ENCODE measurements around the gene CYP2W1. TPM values are rescaled to one million over a fixed set of nuclear protein-coding genes. Genes with fewer than 3 reads are reported as not detected.
"Not testable (repeated sequence)": the region's sequence is repeated elsewhere in the genome, so short reads cannot be mapped to it uniquely, and the experiment has no call there.

Gene CYP2W1
- total RNA-seq, 4 donors from 2014 or later = 5.7 to 18.6 (median 12.1) TPM

DNA sequence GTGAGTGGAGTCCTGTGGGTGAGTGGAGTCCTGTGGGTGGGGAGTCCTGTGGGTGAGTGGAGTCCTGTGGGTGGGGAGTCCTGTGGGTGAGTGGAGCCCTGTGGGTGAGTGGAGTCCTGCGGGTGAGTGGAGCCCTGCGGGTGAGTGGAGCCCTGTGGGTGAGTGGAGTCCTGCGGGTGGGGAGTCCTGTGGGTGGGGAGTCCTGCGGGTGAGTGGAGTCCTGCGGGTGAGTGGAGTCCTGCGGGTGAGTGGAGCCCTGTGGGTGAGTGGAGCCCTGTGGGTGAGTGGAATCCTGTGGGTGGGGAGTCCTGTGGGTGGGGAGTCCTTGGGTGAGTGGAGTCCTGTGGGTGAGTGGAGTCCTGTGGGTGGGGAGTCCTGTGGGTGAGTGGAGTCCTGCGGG, 19.5 kb downstream of the CYP2W1 start:
- H3K9me3 ChIP-seq; H3K4me3 ChIP-seq; H3K27me3 ChIP-seq; DNase-seq (ENCODE audit: low spot score in 2 of 2); H3K27ac ChIP-seq: not testable (repeated sequence)
- WGBS, 2 donors = 71 to 77% methylated on average over 6 to 7 of the region's 7 CpGs
- peaks cover 0 to 37% (median 8%) of the 10 kb centered on the region in 4 donors for H3K4me1 ChIP-seq
- peaks cover 0 to 45% (median 0%) of the 10 kb centered on the region in 3 donors for H3K36me3 ChIP-seq

DNA sequence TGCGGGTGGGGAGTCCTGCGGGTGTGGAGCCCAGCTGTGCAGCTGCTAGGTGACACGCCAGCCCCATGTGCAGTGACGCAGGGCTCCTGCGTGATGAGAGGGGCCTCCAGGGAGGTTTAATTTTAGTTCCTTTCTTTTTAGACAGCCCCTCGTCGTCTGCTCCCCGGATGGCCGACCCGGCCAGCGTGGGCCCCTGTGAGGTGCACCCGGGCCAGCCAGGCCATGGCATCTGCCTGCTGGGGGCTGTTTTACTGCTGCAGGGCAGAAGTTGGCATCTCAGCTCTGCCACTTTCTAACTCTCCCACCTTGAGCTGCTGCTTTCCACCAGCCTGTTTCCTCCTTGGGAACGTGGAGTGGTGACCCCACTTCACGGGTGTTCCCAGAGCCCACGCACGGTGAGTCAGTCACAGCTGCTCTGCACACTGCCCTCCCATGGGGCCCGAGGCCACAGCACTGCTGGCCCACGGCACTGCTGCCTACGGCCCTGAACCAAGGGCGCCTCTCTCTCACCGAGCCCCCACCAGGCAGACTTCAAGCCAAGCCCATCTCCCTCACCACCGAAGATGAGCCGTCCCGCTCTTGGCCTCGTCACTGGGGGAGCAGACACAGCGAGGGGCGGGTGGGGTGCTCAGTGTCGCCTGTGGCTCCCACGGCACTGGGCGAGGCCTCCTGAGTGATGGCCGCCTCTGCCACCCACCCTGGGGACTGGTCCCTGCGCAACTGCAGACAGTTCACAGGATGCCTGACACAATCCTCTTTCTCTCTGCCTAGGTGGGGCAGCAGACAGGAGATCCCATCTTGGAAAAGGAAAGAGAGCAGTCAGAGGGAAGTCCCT, 21.3 kb downstream of the CYP2W1 start:
- TF ChIP-seq EP300 (IDR thresholded peaks at IDR 0.05) (no peak), POLR2A (IDR thresholded peaks at IDR 0.05) (no peak), CTCF (IDR thresholded peaks at IDR 0.05) (no peak)
- H3K36me3 ChIP-seq = peaks cover 0 to 56% (median 0%) of the 10 kb centered on the region in 3 donors
- peak overlapping the region in 3 of 4 donors; percentile 34 to 50 (median 48) for H3K27ac ChIP-seq
- no peak for DNase-seq (ENCODE audit: low spot score in 2 of 2)
- H3K4me1 ChIP-seq = peaks cover 0 to 30% (median 2%) of the 10 kb centered on the region in 4 donors
- WGBS, 2 donors = 77 to 80% methylated on average over 26 to 32 of the region's 32 CpGs
- no peak overlapping the region for H3K4me3 ChIP-seq
- no peaks in the 10 kb centered on the region for H3K27me3 ChIP-seq
- H3K9me3 ChIP-seq = no peaks in the 10 kb centered on the region

DNA sequence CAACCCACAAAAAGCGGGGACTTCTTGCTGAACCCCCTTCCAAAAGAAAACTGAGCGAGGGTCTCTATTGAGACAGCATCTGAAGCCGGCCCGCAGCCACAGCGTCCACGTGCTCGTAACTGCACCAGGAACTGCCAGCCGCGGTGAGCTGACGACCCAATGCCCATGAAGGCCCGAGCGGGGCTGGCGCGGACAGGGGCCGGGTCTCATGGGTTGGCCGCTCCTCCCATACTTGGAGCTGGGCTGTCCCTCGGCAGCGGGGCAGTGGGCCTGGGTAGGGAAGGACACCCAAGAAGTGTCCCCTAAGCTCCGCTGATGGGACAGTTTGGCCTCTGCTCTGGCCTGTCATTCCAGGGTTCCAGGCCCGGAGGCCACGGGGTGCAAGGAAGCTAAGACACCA, 22.3 kb downstream of the CYP2W1 start:
- WGBS, 2 donors = 91 to 96% methylated on average over 15 to 16 of the region's 21 CpGs
- no peak overlapping the region for H3K4me3 ChIP-seq

DNA sequence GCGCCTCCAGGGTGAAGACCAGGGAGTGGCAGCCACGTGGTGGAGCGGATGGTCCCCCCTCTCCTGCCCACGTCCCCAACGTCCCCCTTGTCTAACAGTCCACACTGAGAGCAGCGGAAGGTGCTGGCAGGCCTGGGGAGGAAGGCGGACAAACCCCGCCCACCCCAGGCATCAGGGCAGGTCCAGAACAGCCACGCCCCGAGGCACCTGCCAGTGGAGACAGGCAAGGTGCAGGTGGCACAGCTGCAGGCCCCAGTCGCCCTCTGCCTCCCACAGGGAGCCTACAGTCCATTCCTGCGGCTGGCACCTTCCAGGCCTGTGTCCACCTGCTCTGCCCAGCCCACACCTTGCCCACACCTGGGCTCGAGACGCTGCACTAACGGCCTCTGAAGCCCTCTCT, 24.9 kb downstream of the CYP2W1 start:
- Histone ChIP-seq H3K27me3 (no peaks in the 10 kb centered on the region), H3K27ac (no peak overlapping the region), H3K36me3 (peaks cover 0 to 56% (median 0%) of the 10 kb centered on the region in 3 donors), H3K4me3 (no peak overlapping the region), H3K4me1 (peaks cover 0 to 39% (median 7%) of the 10 kb centered on the region in 4 donors), H3K9me3 (no peaks in the 10 kb centered on the region)
- WGBS, 2 donors = 93 to 95% methylated on average over 8 to 10 of the region's 15 CpGs
- no peak for DNase-seq (ENCODE audit: low spot score in 2 of 2)
- TF ChIP-seq POLR2A (IDR thresholded peaks at IDR 0.05) = no peak
- TF ChIP-seq CTCF (IDR thresholded peaks at IDR 0.05) = no peak
- TF ChIP-seq EP300 (IDR thresholded peaks at IDR 0.05) = no peak

More for the DNA sequence above, 22.3 kb downstream of the CYP2W1 start:
- Histone ChIP-seq H3K27ac (peak overlapping the region in 1 of 4 donors; percentile 48), H3K27me3 (no peaks in the 10 kb centered on the region), H3K9me3 (no peaks in the 10 kb centered on the region), H3K4me1 (peaks cover 0 to 23% (median under 1%) of the 10 kb centered on the region in 4 donors), H3K36me3 (peaks cover 0 to 57% (median 0%) of the 10 kb centered on the region in 3 donors)
- no peak for DNase-seq (ENCODE audit: low spot score in 2 of 2)
- no peak for TF ChIP-seq EP300 (IDR thresholded peaks at IDR 0.05)
- TF ChIP-seq CTCF (IDR thresholded peaks at IDR 0.05) = no peak
- no peak for TF ChIP-seq POLR2A (IDR thresholded peaks at IDR 0.05)

DNA sequence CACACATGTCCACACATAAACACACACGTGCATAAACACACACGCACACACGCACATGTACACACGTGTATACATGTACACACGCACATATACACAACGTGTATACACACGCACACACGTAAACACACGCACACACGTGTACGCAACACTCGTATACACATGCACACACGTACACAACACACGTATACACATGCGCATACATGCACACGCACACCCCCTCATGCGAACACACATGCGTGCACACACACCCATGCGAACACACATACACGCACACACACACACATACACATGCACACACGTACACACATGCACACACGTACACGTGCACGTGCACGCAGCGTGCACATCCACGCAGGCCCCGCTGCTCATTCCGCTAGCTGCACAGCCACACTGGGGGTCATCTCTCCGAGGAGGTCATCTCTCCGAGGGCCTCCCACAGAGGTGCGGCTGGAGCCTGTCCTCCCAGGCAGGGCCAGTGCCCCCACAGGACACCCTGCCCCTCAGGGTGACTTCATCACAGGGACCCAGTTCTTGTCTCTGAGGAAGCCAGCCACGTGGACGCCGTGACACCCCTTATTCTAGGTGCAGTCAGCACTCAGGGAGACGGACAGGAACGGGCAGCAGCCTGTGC, 25.9 kb downstream of the CYP2W1 start:
- Histone ChIP-seq H3K36me3 (peaks cover 0 to 56% (median 0%) of the 10 kb centered on the region in 3 donors), H3K9me3 (no peaks in the 10 kb centered on the region), H3K27me3 (no peaks in the 10 kb centered on the region), H3K4me3 (no peak overlapping the region), H3K27ac (no peak overlapping the region), H3K4me1 (peaks cover 0 to 45% (median 7%) of the 10 kb centered on the region in 4 donors)
- no peak for DNase-seq (ENCODE audit: low spot score in 2 of 2)
- no peak for TF ChIP-seq CTCF (IDR thresholded peaks at IDR 0.05)
- TF ChIP-seq POLR2A (IDR thresholded peaks at IDR 0.05) = no peak
- TF ChIP-seq EP300 (IDR thresholded peaks at IDR 0.05) = no peak
- 93 to 94% methylated on average over 32 to 35 of the region's 37 CpGs for WGBS, 2 donors
